GM12892 (cell line): ENCODE results near the gene ZNF821.

Experiments
- POLR2A ChIP-seq: IDR thresholded peaks from 2 replicates; pipeline ENCODE4 v1.6.1; 2011; ENCODE audit warnings: low read depth, low read length, control low read depth
- POLR2AphosphoS5 ChIP-seq: IDR thresholded peaks from 2 replicates; pipeline ENCODE4 v1.6.1; 2011; ENCODE audit warnings: low read depth, low read length, control low read depth
- TAF1 ChIP-seq: IDR thresholded peaks from 2 replicates; pipeline ENCODE4 v1.6.1; 2011; ENCODE audit warnings: low read depth, mild to moderate bottlenecking, control low read depth, low read length, borderline replicate concordance

GRCh38 chr16:71869089-71869488 lies 14.9 kb downstream of the ZNF821 start:
- TF ChIP-seq POLR2A (no peak), TAF1 (no peak), POLR2AphosphoS5 (no peak)
